NCI-H524 treated with DMSO at 0.1 percent for 48 hours (cell line): ENCODE data around the gene C13orf42.
"Not testable (repeated sequence)": the region's sequence is repeated elsewhere in the genome, so short reads cannot be mapped to it uniquely, and the experiment has no call there.

Source experiments
- DNase-seq: peaks from one replicate; lab custom pipeline; 2025; lab: John Stamatoyannopoulos, UW

C13orf42 gene

DNA sequence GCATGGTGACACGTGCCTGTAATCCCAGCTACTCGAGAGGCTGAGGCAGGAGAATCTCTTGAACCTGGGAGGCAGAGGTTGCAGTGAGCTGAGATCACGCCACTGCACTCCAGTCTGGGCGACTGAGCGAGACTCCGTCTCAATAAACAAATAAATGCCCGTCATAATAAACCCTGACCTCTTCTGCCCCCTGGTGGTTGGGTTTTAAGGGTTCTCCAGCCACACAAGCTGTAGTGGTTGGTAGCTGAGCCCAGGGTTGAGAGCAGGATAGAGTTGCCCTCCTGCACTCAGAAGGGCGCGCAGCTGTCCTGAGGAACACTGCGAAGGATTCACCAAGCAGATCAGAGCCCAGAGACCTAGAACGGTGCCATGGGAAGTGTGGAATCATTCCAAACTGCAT is 9.8 kb upstream of the C13orf42 start:
- not testable (repeated sequence) for DNase-seq

GRCh38 chr13:51118809-51119431 is 7.8 kb upstream of the C13orf42 start:
- no peak for DNase-seq

DNA sequence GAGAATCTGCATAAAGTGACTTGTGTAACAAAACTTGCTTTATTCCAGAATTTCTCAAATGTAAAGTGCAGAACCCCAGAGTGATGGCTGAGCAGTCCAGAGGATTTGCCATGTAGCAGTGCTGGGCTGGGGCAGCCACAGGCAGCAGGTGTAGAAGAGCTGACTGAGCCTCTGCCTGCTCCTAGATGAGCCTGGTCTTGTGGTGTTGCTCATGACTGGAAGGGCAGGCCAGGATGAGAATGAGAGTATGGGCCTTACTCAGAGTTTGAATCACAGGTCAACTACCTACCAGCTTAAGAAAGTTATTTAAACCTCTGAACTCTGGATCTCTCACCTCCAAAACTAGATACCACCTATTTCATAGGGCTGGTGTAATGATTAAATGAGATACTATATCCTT is 2.9 kb upstream of the C13orf42 start:
- DNase-seq: no peak

DNA sequence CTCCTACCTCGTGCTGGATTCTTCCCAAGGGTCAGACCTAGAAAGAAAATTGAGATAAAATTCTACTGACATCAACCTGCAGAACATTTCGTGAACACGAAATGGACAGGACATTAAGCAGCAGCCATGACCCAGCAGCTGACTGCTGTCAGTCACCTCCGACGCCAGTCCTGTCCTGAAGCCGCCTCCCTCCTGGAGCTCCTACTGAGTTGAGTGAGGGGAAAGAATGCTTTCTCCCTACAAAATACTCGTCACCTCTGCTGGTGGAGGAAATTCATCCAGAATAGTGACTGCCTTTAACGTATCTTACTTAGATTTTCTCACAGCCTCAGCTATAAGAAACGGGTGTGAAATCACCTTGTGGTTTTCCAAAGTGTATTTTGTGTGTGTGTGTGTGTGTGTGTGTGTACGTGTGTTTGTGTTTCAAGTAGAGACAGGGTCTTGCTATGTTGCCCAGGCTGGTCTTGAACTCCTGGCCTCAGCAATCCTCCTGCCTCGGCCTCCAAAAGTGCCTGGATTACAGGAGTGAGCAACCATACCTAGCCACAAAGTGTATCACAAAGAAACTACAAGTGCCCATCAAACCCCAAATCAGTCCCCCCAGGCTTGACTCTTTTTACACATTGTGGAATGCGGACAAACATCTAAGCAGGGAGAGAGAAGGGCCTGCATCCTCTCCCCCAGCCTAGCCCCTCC is 2.3 kb upstream of the C13orf42 start:
- DNase-seq: no peak

GRCh38 chr13:51112771-51113170 is 1.7 kb upstream of the C13orf42 start:
- DNase-seq: no peak

DNA sequence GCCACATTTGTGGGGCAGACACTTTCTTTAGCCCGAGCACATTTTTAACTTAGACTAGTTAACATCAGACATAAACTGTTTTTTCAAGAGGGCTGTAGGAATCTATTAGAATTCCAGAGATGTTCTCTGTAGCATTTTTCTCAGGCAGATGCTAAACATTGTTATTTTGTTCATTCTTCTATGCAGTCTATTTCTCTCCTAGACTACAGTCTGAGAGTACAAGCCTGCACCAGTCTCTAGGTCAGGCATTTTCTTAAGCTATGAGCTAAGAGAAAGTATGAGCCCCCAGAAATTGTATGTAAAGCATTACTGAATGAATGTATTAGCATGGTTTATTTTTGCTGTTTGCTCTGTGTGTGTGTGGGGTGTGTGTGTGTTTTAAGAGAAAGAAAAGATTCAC is 923 bp upstream of the C13orf42 start:
- no peak for DNase-seq

DNA sequence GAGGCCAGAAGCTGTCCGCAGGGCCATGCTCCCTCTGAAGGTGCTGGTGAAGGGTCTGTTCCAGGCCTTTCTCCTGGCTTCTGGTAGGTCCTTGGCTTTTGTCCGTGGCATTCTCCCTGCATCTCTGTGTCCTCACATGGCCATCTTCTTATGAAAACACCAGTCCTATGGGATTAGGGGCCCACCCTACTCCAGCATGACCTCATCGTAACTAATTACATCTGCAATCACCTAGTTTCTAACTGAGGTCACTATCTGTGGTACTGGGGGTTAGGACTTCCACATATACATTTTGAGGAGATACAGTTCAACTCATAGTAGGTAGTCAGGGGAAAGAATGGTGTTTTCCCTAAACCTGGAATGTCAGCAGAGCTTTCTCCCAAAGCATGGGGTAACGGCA is 3.1 kb downstream of the C13orf42 start:
- no peak for DNase-seq

GRCh38 chr13:51105046-51105445 is 6.0 kb downstream of the C13orf42 start:
- no peak for DNase-seq

DNA sequence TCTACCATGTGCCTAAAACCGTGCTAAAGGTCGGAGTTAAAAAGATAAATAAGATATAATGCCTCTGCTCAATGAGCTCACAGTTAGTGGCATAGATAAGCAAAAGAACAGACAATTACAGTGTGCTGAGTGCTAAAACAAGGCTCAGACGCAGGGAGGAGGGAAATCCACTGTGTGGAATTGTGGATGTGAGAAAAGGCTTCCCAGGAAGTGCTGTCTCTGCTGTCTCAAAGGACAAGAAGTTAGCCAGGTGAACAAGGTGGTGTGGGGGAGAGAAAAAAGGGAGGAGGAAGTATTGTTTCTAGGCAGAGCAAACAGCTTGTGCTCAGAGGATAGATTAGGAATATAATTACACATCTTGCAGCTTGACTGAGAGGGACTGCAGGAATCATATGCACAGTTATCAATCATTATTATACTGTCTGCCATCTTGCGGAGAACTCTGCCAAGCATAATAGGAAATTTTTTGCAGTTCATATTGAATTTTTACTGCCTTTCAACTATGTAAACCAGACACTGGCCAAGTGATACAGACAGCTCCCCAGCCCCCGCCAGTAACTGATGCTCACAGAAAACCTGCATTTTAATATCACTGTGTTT is 9.3 kb downstream of the C13orf42 start:
- DNase-seq: no peak

DNA sequence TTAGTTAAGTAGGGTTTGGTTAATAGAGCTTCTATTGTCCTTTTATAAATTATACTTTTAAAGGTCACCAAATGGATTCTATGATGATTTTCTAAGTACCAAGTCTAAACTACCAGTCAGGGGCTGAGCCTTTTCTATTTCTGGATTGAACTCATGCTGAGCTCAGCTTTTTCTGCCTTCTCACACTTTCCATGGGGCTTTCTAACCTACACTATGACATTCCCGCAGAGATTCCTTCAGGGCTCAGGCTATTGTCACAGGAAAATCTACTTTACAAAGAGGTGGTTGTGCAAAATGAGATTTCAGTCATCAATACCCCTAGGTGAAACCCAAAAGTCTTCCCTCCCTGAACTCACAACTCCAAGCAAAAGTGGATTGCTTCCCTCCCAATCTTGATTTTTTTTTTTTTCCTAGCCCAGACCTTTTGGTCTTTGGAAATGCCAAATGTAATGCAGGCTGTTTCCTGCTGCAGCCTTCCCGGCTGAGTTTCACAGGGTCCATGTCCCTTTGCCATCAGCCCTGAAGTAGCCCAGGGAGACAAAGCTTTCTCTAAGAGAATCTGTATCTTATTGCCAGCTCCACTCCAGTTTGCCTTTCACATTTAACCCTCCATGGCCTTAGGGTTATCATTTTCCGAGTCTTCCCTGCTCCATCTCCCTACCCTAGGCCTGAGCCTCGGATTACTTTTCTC is 13.6 kb downstream of the C13orf42 start:
- DNase-seq: no peak

DNA sequence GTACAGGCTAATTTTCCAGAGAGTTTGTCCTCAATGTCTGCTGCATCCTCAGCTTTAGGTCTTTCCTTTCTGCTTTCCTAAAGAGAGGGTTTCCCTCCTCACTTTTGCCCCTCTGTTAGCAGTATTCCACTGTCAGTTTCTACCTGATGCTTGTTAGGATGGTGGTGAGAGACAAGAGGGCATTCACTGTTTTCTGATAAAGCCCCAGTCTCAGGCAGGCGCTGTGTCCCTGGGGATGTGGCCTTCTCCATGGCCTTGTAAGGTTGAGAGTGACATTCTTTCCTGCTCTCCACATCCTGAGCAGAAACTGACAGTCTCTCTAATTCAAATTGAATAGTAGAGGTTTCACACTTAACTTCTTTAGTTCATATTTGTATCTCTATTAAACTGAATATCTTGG is 14.9 kb downstream of the C13orf42 start:
- DNase-seq: no peak

GRCh38 chr13:51093574-51093973 is 17.5 kb downstream of the C13orf42 start:
- DNase-seq: no peak

- DNase-seq: no peak
Measured at GRCh38 chr13:51091839-51092238, 19.2 kb downstream of the C13orf42 start.

DNA sequence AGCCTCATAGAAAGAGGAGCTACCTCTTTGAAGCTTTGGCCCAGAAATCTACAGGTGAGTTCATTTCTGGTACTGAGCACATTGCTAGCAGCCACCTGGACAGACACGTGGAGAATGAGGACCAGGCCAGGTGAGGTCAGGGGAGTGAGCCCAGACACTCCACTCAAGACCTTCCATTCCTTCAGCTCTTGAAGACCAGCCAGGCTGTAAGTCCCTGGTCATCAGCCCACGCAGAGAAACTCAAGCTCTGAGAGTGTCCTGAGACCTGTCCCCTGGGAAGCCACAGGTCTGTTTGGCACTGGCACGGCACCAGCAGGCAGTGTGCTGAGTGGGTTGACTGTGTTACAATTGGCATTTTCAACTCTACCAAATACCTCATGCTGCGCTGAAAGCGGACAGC is 27.4 kb downstream of the C13orf42 start:
- no peak for DNase-seq

GRCh38 chr13:51080478-51081065 is 30.5 kb downstream of the C13orf42 start:
- DNase-seq: not testable (repeated sequence)

- DNase-seq: no peak
Measured at GRCh38 chr13:51071493-51071892, 39.6 kb downstream of the C13orf42 start.

GRCh38 chr13:51070005-51070649 is 40.9 kb downstream of the C13orf42 start:
- DNase-seq: peak; percentile 47

DNA sequence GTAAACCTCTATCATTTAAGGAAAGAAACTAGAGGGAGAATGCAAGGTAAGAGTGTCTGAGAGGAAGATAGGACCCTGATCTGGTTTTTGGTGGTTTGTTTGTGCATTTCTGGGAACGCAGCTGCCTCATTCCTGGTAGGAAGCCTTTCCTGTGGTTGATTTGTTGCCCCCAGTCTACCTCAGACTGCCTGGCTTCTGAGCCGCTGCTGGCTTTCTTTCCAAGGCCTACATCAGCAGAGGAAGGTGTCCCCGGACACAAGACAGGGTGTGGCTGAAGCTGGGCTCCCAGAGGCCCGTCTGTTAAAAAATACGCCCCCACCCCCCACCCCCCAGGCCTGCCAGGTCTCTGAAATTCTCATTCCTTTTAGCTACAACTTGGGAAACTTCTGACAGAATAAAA is 42.6 kb downstream of the C13orf42 start:
- no peak for DNase-seq

- DNase-seq: no peak
Measured at GRCh38 chr13:51067706-51068105, 43.4 kb downstream of the C13orf42 start.

- no peak for DNase-seq
Measured at GRCh38 chr13:51067210-51067701, 43.8 kb downstream of the C13orf42 start.

GRCh38 chr13:51066091-51066831 is 44.8 kb downstream of the C13orf42 start:
- DNase-seq: no peak
